ENCODE measurements around the gene FUT1. TPM values are rescaled to one million over a fixed set of nuclear protein-coding genes. Genes with fewer than 3 reads are reported as not detected.

Gene FUT1
- total RNA-seq, 1 experiment from 2014 or later: 14.1 TPM

GRCh38 chr19:48713864-48714755, 38.3 kb downstream of the FUT1 start:
- Histone ChIP-seq H3K4me1 (ENCODE audit: control insufficient read depth in 1 of 2, insufficient read depth in 2 of 2, low read length in 2 of 2) (peaks cover 12 to 35% of the 10 kb centered on the region in 2 experiments), H3K4me3 (replicated peaks in 1 of 2; ENCODE audit: low read depth in 1 of 2, low read length in 2 of 2) (peak overlapping the region; percentile 88 to 92), H3K27ac (ENCODE audit: low read depth, low read length) (peak overlapping the region; percentile 77), H4K20me1 (ENCODE audit: insufficient read depth) (no peaks in the 10 kb centered on the region), H3K4me2 (ENCODE audit: low read length) (peak overlapping the region; percentile 94), H3K9me3 (ENCODE audit: control insufficient read depth in 1 of 2, insufficient read depth in 1 of 2, low read depth in 1 of 2, low read length in 2 of 2) (no peaks in the 10 kb centered on the region), H3K79me2 (ENCODE audit: insufficient read depth, low read length) (no peaks in the 10 kb centered on the region), H3K27me3 (ENCODE audit: insufficient read depth, low read length) (no peaks in the 10 kb centered on the region), H3K36me3 (ENCODE audit: control insufficient read depth in 1 of 2, insufficient read depth in 2 of 2, low read length in 2 of 2) (no peaks in the 10 kb centered on the region), H2AFZ (ENCODE audit: low read depth, low read length, poor library complexity, severe bottlenecking) (peak overlapping the region; percentile 27), H3K9me2 (ENCODE audit: insufficient read depth) (no peaks in the 10 kb centered on the region), H3K9ac (ENCODE audit: low read length) (peak overlapping the region; percentile 79)
- intact Hi-C loops (cut with micrococcal nuclease): loop anchor here (1.0 to 5.0 kb wide), 2 partner anchors 33 to 40 kb away; partner anchors contain the start of gene IZUMO1
- ATAC-seq (peak; percentile 90), DNase-seq (ENCODE audit: low read depth, low spot score) (peak; percentile 99)
- POLR2A ChIA-PET: interaction anchor here (0.6 to 3.4 kb wide), 6 partner anchors 11 to 68 kb away, joined by 3 to 18 read pairs (median 4); partner anchors contain the start of genes CA11 and FUT2
- CTCF ChIA-PET: interaction anchor here (2.3 kb wide), 1 partner anchor 25 kb away, joined by 7 read pairs; no protein-coding TSS in a partner anchor
- RAD21 ChIA-PET (ENCODE audit: low non-redundant PET in 1 of 2, low total read pairs in 2 of 2, uncharacterized antibody in 2 of 2, unreplicated experiment in 2 of 2): no interaction called here
- BruUV-seq (replicated peaks): no TSS peak
- no peak; the same call in 1 of the 2 replicates for TF ChIP-seq EGR1 (IDR thresholded peaks at IDR 0.05; ENCODE audit: low read depth)
- no peak for TF ChIP-seq EZH2phosphoT487 (IDR thresholded peaks at IDR 0.05; ENCODE audit: borderline replicate concordance)
- no peak for TF ChIP-seq JUND (IDR thresholded peaks at IDR 0.05)
- no peak for TF ChIP-seq CTCF (IDR thresholded peaks at IDR 0.05 in 2 of 3, conservative IDR thresholded peaks at IDR 0.05 in 1 of 3; ENCODE audit: borderline replicate concordance in 1 of 3, insufficient read depth in 1 of 3, low read depth in 2 of 3, low read length in 2 of 3)
- no peak for TF ChIP-seq CEBPB (IDR thresholded peaks at IDR 0.05; ENCODE audit: low read depth)
- peak; percentile 50 for TF ChIP-seq TCF7L2 (IDR thresholded peaks at IDR 0.05; ENCODE audit: borderline replicate concordance, extremely low read depth, insufficient read depth, insufficient read length)
- no peak for TF ChIP-seq ZNF274 (IDR thresholded peaks at IDR 0.05; ENCODE audit: low read depth, low read length)
- no peak for TF ChIP-seq YY1 (IDR thresholded peaks at IDR 0.05; ENCODE audit: extremely low read depth, insufficient replicate concordance, low read depth, low read length)
- TF ChIP-seq ATF3 (IDR thresholded peaks at IDR 0.05): no peak
- no peak for TF ChIP-seq REST (IDR thresholded peaks at IDR 0.05; ENCODE audit: low read depth)
- peak; percentile 64 for TF ChIP-seq POLR2A (IDR thresholded peaks at IDR 0.05; ENCODE audit: borderline replicate concordance, extremely low read depth, insufficient read depth, insufficient read length)
- TF ChIP-seq ELF1 (IDR thresholded peaks at IDR 0.05; ENCODE audit: borderline replicate concordance, low read depth): no peak
- no peak for TF ChIP-seq RAD21 (IDR thresholded peaks at IDR 0.05; ENCODE audit: low read depth)
- TF ChIP-seq CBX3 (IDR thresholded peaks at IDR 0.05; ENCODE audit: low read depth): no peak
- TF ChIP-seq ZFX (IDR thresholded peaks at IDR 0.05): no peak
- TF ChIP-seq SP1 (IDR thresholded peaks at IDR 0.05; ENCODE audit: low read depth): peak; percentile 91
- peak; percentile 75 for TF ChIP-seq POLR2AphosphoS5 (IDR thresholded peaks at IDR 0.05; ENCODE audit: low read depth, low read length)
- no peak; the same call in 1 of the 2 replicates for TF ChIP-seq MAX (IDR thresholded peaks at IDR 0.05)
- TF ChIP-seq FOSL1 (IDR thresholded peaks at IDR 0.05; ENCODE audit: low read depth): no peak
- TF ChIP-seq SRF (IDR thresholded peaks at IDR 0.05; ENCODE audit: low read depth): no peak
- TF ChIP-seq SIN3A (IDR thresholded peaks at IDR 0.05; ENCODE audit: low read depth): no peak

Measured in HCT116 (cell line).